Hepatocyte (in vitro differentiated cells): ENCODE measurements around the gene EXOC1. TPM values are rescaled to one million over a fixed set of nuclear protein-coding genes. Genes with fewer than 3 reads are reported as not detected.

ENCODE experiments used
- DNase-seq: peaks from one replicate; pipeline ENCODE4 v3.0.0-alpha.2; 2016; ENCODE audit warnings: low spot score
- H2AFZ ChIP-seq: fragments of 200-600 bp; sonication (generic); 2 replicates; pipeline ENCODE4 v1.6.0; 2016; ENCODE audit warnings: antibody characterized with exemption, mild to moderate bottlenecking
- H3K27ac ChIP-seq: fragments of 200-600 bp; sonication (generic); 2 replicates; pipeline ENCODE4 v1.5.1; 2016; ENCODE audit warnings: mild to moderate bottlenecking
- H3K27me3 ChIP-seq: fragments of 200-600 bp; sonication (generic); 2 replicates; pipeline ENCODE4 v1.6.1; 2016
- H3K36me3 ChIP-seq: fragments of 200-600 bp; sonication (generic); replicated peaks from 2 replicates; pipeline ENCODE4 v1.5.1; 2016; ENCODE audit warnings: low read depth; ENCODE audit not compliant: insufficient read depth
- H3K4me1 ChIP-seq: fragments of 200-600 bp; sonication (generic); 2 replicates; pipeline ENCODE4 v1.5.1; 2016; ENCODE audit warnings: mild to moderate bottlenecking, moderate library complexity; ENCODE audit not compliant: insufficient read depth
- H3K4me2 ChIP-seq: fragments of 200-600 bp; sonication (generic); 2 replicates; pipeline ENCODE4 v1.6.0; 2016
- H3K4me3 ChIP-seq: fragments of 200-600 bp; sonication (generic); 2 replicates; pipeline ENCODE4 v1.5.1; 2016; ENCODE audit warnings: mild to moderate bottlenecking
- H3K79me2 ChIP-seq: fragments of 200-600 bp; sonication (generic); 2 replicates; pipeline ENCODE4 v1.6.0; 2017; ENCODE audit warnings: mild to moderate bottlenecking
- H3K9me2 ChIP-seq: fragments of 200-600 bp; sonication (generic); replicated peaks from 2 replicates; pipeline ENCODE4 v1.6.0; 2017; ENCODE audit warnings: mild to moderate bottlenecking; ENCODE audit not compliant: insufficient read depth
- H3K9me3 ChIP-seq: fragments of 200-600 bp; sonication (generic); 2 replicates; pipeline ENCODE4 v1.5.1; 2016; ENCODE audit warnings: low read depth, mild to moderate bottlenecking
- H4K20me1 ChIP-seq: fragments of 200-600 bp; sonication (generic); 2 replicates; pipeline ENCODE4 v1.6.0; 2016; ENCODE audit warnings: mild to moderate bottlenecking; ENCODE audit not compliant: insufficient read depth, poor library complexity, severe bottlenecking
- EZH2 ChIP-seq: fragments of 200-600 bp; sonication (generic); IDR thresholded peaks from 2 replicates; pipeline ENCODE4 v1.6.1; 2016; ENCODE audit warnings: antibody characterized with exemption, mild to moderate bottlenecking, borderline replicate concordance
- EZH2phosphoT487 ChIP-seq: fragments of 200-600 bp; sonication (generic); IDR thresholded peaks from one replicate; pipeline ENCODE4 v1.6.1; 2018; ENCODE audit warnings: antibody characterized with exemption, mild to moderate bottlenecking, low read depth, moderate library complexity; ENCODE audit not compliant: unreplicated experiment, severe bottlenecking
- WGBS: methylation state at CpG from one replicate; pipeline ENCODE4 v1.1.6; 2016; ENCODE audit warnings: low lambda C conversion rate; ENCODE audit errors: missing lambda C conversion rate; 5-methylcytosine and 5-hydroxymethylcytosine counted together
- polyA plus RNA-seq: library from polyadenylated mRNA; unstranded; fragments of >200 nt; fragmentation: Nextera tagmentation; extraction: Ambion mirVana; gene quantifications from 2 replicates; pipeline ENCODE4 v1.2.1, GENCODE V29; 2016
- total RNA-seq: library from RNA; depleted of rRNA; stranded (reverse); fragments of >200 nt; gene quantifications from 2 replicates; pipeline ENCODE4 v1.2.3, GENCODE V29; 2014
- TF ChIP-seq, protein P1 (sequence below): fragments of 200-600 bp; sonication (generic); IDR thresholded peaks from 2 replicates; pipeline ENCODE4 v1.5.1; 2016; ENCODE audit warnings: antibody characterized with exemption, mild to moderate bottlenecking; ENCODE audit not compliant: poor library complexity

The EXOC1 gene
- total and polyA plus RNA-seq, 2 experiments from 2014 or later, result 15.7 to 31.4 TPM

DNA sequence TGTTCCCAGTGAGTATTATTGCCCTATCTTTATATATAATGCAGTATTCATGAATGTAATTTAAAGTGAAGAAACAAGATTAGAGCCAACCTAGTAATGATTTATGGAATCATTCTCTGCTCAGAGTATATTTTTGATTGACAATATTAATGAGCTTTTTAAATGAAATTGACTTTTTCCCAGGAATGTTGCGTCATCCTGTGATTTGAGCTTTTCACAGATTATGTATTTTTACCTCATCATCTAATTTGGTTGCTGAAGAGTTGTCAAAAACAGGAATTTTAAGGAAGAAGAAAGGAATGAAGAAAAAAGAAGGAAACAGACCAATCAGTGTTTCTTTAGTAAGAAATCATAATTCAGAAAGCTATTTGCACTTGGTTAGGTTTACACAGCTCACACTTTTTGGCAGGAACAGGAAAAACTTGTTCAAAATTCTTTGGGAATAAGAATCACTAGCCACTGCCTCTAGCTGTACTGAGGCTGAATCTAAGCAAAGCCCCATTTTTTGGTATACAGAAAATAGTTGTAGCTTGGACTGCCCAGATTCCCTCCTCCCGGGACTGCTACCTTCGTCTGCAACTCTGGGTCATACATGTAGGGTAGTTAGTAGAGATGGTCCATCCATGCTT is 27.3 kb downstream of the EXOC1 start:
- no peaks in the 10 kb centered on the region for H3K36me3 ChIP-seq
- H3K4me3 ChIP-seq, result no peak overlapping the region
- WGBS, result 97% methylated on average over 3 of the region's 3 CpGs

DNA sequence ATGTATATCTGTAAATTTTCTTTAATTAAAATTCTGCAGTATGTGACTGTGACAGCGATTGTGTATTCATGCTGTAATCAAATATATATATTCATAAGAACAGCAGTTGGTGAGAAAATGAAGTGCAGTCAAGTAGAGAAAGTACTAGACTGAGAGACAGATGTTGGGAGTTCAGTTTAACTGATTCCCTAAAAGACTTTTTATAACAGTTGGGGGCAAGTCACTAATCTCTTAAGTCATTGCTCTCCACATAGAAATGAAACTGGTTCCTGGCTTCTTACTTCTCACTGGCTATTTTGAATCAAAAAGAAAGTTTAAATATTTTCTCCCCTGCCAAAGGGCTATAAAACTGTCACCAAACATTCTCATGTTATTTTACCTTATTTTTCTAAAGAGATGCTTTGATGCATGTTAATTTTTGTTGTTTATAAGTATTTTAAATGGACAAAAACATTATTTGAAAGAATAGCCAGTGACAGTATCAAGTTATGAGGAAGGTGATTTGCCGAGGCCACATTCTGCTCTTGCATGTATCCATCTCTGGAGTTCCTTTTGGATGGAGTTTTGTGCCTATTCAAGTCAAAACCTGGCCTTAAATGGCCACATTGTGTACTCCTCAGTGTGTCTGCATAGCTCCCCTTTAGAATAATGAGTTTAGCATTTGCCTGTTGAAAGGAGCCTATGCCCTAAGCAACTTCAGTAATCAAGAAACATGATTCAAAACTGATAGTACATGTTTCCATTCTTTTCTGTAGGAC is 30.8 kb downstream of the EXOC1 start:
- Histone ChIP-seq H3K9me2 (no peaks in the 10 kb centered on the region), H3K4me3 (no peak overlapping the region), H3K27me3 (no peaks in the 10 kb centered on the region), H3K4me1 (no peaks in the 10 kb centered on the region), H3K79me2 (no peaks in the 10 kb centered on the region), H2AFZ (no peak overlapping the region), H4K20me1 (no peaks in the 10 kb centered on the region), H3K27ac (no peak overlapping the region), H3K36me3 (no peaks in the 10 kb centered on the region), H3K4me2 (no peak overlapping the region), H3K9me3 (no peaks in the 10 kb centered on the region)
- TF ChIP-seq EZH2 (no peak), EZH2phosphoT487 (no peak)
- TF ChIP-seq, protein P1, sequence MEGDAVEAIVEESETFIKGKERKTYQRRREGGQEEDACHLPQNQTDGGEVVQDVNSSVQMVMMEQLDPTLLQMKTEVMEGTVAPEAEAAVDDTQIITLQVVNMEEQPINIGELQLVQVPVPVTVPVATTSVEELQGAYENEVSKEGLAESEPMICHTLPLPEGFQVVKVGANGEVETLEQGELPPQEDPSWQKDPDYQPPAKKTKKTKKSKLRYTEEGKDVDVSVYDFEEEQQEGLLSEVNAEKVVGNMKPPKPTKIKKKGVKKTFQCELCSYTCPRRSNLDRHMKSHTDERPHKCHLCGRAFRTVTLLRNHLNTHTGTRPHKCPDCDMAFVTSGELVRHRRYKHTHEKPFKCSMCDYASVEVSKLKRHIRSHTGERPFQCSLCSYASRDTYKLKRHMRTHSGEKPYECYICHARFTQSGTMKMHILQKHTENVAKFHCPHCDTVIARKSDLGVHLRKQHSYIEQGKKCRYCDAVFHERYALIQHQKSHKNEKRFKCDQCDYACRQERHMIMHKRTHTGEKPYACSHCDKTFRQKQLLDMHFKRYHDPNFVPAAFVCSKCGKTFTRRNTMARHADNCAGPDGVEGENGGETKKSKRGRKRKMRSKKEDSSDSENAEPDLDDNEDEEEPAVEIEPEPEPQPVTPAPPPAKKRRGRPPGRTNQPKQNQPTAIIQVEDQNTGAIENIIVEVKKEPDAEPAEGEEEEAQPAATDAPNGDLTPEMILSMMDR, result no peak
- DNase-seq, result no peak
- 91% methylated on average over 2 of the region's 2 CpGs for WGBS

More for the DNA sequence above, 27.3 kb downstream of the EXOC1 start:
- H4K20me1 ChIP-seq, result no peaks in the 10 kb centered on the region
- H2AFZ ChIP-seq, result no peak overlapping the region
- no peaks in the 10 kb centered on the region for H3K27me3 ChIP-seq
- DNase-seq, result no peak
- H3K27ac ChIP-seq, result no peak overlapping the region
- H3K4me2 ChIP-seq, result no peak overlapping the region
- no peaks in the 10 kb centered on the region for H3K4me1 ChIP-seq
- no peak for TF ChIP-seq EZH2
- TF ChIP-seq EZH2phosphoT487, result no peak
- TF ChIP-seq, protein P1, result no peak
- no peaks in the 10 kb centered on the region for H3K79me2 ChIP-seq
- no peaks in the 10 kb centered on the region for H3K9me3 ChIP-seq
- H3K9me2 ChIP-seq, result no peaks in the 10 kb centered on the region

DNA sequence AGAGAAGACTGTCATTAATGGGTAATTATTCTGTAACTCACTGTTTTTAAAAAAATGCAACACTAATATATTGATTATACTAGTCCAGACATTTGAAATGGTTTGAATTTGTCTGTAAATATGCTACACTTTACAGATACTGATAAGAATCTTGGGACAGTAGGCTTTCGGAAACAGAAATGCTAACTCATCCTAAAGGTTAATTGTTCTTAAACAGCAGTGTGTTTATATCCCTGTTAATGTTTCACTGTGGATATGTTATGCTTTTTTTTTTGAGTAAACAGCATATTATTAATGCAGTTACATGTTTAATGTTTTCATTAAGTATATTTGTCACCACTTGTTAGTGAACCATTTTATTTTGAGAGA is 31.4 kb downstream of the EXOC1 start:
- no peak overlapping the region for H3K4me3 ChIP-seq
- no peaks in the 10 kb centered on the region for H3K36me3 ChIP-seq
- no peaks in the 10 kb centered on the region for H3K4me1 ChIP-seq
- no peak overlapping the region for H3K4me2 ChIP-seq
- no peaks in the 10 kb centered on the region for H3K9me2 ChIP-seq
- TF ChIP-seq, protein P1, result no peak
- TF ChIP-seq EZH2 (no peak), EZH2phosphoT487 (no peak)
- H2AFZ ChIP-seq, result no peak overlapping the region
- DNase-seq, result no peak
- H4K20me1 ChIP-seq, result no peaks in the 10 kb centered on the region
- H3K9me3 ChIP-seq, result no peaks in the 10 kb centered on the region
- WGBS, result 84% methylated on average over 1 of the region's 1 CpG
- H3K27me3 ChIP-seq, result no peaks in the 10 kb centered on the region
- H3K27ac ChIP-seq, result no peak overlapping the region
- no peaks in the 10 kb centered on the region for H3K79me2 ChIP-seq
